IMR-90 (cell line): Measurements from ENCODE around the gene FAM53B.
"Not testable (repeated sequence)": the region's sequence is repeated elsewhere in the genome, so short reads cannot be mapped to it uniquely, and the experiment has no call there.

Experiments used
- CTCF ChIP-seq: conservative IDR thresholded peaks from 2 replicates; pipeline ENCODE4 v1.5.1; 2012; ENCODE audit warnings: mild to moderate bottlenecking, low read depth, low read length, improper control_type of control experiment
- ELK1 ChIP-seq: fragments of 150-350 bp; IDR thresholded peaks from 2 replicates; pipeline ENCODE4 v1.6.1; 2016; ENCODE audit warnings: low read depth, mild to moderate bottlenecking, low read length, moderate library complexity, borderline replicate concordance
- MXI1 ChIP-seq: IDR thresholded peaks from 2 replicates; pipeline ENCODE4 v1.6.1; 2012; ENCODE audit warnings: low read depth, mild to moderate bottlenecking, low read length, moderate library complexity, borderline replicate concordance
- POLR2A ChIP-seq: IDR thresholded peaks from 2 replicates; pipeline ENCODE4 v1.6.1; 2012; ENCODE audit warnings: mild to moderate bottlenecking, low read depth, low read length
- SMC3 ChIP-seq: fragments of 150-350 bp; IDR thresholded peaks from 2 replicates; pipeline ENCODE4 v1.6.1; 2016; ENCODE audit warnings: low read depth, mild to moderate bottlenecking, antibody characterized with exemption, low read length, moderate library complexity
- USF2 ChIP-seq: fragments of 150-350 bp; IDR thresholded peaks from 2 replicates; pipeline ENCODE4 v1.6.1; 2017; ENCODE audit warnings: mild to moderate bottlenecking, antibody characterized with exemption, low read length, low read depth

- TF ChIP-seq USF2, MXI1, SMC3, POLR2A, CTCF, ELK1: not testable (repeated sequence)
Observed at GRCh38 chr10:124782900-124783299, 38.7 kb upstream of the FAM53B start.
